HG02642 (cell line): ENCODE results near the gene FXYD3.
"Not testable (repeated sequence)": the region's sequence is repeated elsewhere in the genome, so short reads cannot be mapped to it uniquely, and the experiment has no call there.

Experiments used
- ATAC-seq: cut with Tn5 transposase; IDR thresholded peaks from one replicate; pipeline ENCODE4 v1.9.1; 2021; ENCODE audit warnings: mild to moderate bottlenecking; ENCODE audit not compliant: unreplicated experiment, poor library complexity

FXYD3 gene

GRCh38 chr19:35138305-35138892, 22.8 kb downstream of the FXYD3 start, which contains the start of gene FXYD1:
FXYD1 (plus strand) TSS chr19:35138824; CDS start chr19:35140080, 1,256 bp downstream.
- no peak for ATAC-seq

GRCh38 chr19:35140207-35140961, 24.8 kb downstream of the FXYD3 start:
- no peak for ATAC-seq

DNA sequence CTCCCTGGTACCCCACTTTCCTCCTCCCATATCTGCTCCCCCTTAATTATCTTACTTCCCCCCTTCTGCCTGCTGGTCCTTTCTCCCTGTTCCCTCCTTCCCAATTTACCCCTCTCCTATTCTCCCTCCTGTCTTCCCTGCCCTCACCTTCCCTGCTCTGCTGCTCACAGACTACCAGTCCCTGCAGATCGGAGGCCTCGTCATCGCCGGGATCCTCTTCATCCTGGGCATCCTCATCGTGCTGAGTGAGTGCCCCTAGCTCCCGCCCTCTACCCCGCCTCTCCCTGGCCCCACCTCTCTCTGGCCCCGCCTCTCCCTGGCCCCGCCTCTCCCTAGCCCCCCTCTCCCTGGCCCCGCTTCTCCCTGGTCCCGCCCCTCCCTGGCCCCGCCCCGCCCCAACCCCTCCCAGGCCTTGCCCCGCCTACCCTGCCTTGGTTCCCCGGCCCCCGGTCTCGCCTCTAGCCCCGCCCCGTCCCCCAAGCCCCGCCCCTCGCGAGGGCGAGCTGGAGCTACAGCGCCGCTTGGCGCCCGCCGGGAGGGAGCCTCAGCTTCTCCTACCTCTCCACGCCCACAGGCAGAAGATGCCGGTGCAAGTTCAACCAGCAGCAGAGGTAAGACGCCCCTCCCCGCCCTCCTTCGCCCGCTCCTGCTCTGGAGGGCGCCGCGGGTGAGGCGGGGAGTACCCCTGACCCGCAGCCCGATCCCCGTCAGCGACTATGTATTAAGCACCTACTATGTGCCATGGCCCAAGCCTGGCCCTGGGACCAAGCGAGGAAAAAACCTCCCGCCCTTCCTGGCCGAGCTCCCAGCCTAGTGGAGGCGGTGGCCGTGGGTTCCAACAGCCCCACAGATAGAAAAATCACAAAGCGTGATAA, 25.6 kb downstream of the FXYD3 start:
- ATAC-seq: peak; percentile 53

DNA sequence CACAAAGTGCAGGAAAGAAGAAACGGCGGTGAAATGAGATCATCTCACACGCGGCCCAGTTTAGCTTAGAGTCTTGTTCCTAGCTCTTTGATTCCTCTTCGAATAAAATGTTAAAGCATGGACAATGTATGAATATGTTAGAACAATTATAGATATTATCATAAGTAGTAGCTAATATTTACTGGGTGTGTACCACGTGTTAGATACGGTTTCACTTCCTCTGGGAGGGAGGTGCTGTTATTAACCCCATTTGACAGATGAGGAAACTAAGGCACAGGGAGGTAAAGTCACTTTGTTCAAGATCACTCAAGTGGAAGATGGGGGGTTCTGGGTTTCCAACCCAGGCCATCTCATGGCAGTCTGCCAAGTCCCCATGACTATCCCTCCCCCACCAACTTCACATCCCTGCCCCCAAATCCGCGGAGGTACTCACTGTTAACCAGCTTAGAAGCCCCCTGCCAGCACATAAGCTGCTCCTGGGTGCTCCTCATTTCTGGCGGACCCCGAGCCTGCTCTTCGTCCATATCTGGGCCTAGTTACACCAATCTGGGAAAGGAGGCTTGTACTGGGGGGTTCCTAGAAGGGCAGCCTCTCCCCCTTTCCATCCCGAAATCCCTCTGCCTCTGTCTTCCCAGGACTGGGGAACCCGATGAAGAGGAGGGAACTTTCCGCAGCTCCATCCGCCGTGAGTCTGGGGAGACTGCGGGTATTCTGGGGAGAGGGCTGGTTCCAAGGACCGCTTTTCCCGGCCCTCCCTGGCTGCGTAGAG, 26.4 kb downstream of the FXYD3 start:
- ATAC-seq: no peak

DNA sequence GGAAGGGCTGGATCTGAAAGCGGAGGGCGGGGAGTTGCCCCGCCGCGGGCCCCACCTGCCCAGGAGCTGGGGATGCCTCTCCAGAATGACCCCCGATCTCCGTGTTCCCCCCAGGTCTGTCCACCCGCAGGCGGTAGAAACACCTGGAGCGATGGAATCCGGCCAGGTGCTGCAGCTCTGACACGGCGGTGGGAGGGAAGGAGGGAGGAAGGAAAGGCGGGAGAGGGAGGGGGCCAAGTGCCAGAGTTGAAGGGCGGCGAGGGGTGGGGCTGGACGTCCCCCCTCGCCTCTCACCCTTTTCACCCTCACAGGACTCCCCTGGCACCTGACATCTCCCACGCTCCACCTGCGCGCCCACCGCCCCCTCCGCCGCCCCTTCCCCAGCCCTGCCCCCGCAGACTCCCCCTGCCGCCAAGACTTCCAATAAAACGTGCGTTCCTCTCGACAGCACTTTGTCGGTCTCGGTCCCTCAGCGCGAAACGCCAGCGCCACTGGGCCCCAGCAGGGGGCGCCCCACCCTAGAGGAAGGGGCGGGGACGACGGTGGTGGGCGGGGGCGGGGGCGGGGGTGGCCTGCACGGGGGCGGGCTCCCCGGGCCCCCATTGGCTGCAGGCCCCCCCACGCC, 27.1 kb downstream of the FXYD3 start:
- no peak for ATAC-seq

- ATAC-seq: no peak
These were observed 27.6 kb downstream of the FXYD3 start, which contains the start of gene FXYD7 for GRCh38 chr19:35143231-35143715. FXYD7 (plus strand) TSS chr19:35143255; CDS start chr19:35143334, 79 bp downstream.

GRCh38 chr19:35143818-35144217, 28.2 kb downstream of the FXYD3 start:
- no peak for ATAC-seq

GRCh38 chr19:35144259-35144599, 28.6 kb downstream of the FXYD3 start:
- no peak for ATAC-seq

DNA sequence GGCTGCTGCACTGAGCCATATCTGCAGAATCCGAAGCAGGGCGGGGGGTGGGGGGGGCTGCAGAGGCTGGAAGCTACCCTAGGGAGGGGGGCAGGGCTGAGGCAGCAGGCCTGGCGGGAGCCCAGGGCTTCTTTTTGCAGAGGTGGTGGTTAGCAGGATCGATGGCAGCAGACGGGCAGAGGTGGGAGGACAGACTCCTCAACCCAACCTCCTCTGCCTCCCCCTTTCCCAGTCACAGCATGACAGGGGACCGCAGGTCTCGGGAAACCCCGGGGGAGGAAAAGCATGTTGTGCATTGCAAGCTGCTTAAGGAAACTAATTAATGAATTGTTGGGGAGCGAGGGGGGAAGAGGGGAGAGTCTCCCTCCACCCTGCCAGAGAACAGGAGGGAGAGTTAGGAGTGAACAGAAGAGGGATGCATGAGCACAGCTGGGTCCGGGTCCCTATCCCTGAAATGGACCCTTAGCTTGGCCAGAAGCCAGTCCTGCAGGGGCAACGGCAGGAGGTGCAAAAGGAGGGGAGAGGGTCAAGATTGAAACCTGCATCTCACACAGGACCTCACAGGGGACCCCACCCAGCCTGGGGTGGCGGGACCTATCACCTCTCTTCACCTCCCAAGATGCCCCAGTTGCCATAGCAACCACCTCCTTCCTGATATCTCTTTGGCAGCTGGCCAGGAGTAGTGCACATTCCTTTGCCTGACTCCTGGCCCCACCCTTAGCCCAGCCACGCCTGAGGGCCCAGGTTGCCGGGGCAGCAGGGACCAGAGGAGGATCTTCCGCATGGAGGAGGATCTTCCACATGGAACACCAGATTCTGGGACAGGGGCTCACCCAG, 29.2 kb downstream of the FXYD3 start:
- ATAC-seq: no peak

DNA sequence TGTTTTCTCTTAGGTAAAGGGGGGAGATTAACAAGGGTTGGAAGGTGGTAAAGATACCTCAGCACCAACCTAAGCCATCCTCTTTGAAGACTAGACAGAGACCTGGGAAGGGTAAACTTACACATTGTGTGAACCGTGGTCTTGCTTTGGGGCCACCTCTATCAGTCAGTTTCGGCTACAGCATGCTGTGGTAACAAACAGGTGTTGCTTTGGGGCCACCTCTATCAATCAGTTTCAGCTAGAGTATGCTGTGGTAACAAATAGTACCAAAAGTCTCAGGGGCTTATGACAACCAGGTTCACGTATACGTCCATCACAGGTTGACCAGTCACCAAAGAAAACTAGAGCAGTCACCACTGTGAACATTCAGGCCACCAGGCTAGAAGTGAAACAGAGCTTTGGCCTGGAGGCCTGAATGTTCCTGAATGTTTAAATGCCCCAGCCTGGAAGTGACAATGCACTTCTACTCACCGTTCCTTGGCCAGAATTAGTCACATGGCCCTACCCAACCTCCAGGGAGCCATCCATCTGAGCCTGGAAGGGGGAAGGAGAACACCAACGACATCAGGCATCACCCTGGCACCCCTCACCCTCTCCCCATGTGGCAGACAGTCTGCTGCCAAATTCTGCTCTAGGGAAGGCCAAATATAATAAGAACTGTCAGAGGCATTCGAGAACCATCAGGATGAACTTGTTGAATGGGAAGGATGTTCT, 31.3 kb downstream of the FXYD3 start:
- ATAC-seq: no peak

DNA sequence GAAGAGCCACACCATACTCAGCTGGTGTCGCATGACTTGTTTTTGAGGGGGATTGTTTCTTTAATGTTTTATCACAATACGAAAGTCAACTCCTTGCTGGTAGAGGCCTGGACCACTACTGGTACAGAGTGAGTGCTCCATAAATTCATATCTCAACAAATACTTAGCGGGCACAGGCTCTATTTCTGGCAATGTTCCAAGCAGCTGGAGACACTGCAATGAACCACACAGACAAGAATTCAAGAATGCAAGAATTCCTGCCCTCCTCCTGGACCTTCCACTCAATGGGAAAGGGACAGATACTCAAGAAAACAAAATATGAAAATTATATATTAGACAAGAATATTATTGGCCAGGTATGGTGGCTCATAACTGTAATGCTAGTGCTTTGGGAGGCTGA, 33.8 kb downstream of the FXYD3 start:
- ATAC-seq: no peak

GRCh38 chr19:35150445-35150844, 34.8 kb downstream of the FXYD3 start:
- no peak for ATAC-seq

GRCh38 chr19:35151273-35152065, 35.8 kb downstream of the FXYD3 start:
- no peak for ATAC-seq

- not testable (repeated sequence) for ATAC-seq
These were observed 37.5 kb downstream of the FXYD3 start for GRCh38 chr19:35153129-35153522.

GRCh38 chr19:35153701-35154524, 38.3 kb downstream of the FXYD3 start:
- no peak for ATAC-seq

DNA sequence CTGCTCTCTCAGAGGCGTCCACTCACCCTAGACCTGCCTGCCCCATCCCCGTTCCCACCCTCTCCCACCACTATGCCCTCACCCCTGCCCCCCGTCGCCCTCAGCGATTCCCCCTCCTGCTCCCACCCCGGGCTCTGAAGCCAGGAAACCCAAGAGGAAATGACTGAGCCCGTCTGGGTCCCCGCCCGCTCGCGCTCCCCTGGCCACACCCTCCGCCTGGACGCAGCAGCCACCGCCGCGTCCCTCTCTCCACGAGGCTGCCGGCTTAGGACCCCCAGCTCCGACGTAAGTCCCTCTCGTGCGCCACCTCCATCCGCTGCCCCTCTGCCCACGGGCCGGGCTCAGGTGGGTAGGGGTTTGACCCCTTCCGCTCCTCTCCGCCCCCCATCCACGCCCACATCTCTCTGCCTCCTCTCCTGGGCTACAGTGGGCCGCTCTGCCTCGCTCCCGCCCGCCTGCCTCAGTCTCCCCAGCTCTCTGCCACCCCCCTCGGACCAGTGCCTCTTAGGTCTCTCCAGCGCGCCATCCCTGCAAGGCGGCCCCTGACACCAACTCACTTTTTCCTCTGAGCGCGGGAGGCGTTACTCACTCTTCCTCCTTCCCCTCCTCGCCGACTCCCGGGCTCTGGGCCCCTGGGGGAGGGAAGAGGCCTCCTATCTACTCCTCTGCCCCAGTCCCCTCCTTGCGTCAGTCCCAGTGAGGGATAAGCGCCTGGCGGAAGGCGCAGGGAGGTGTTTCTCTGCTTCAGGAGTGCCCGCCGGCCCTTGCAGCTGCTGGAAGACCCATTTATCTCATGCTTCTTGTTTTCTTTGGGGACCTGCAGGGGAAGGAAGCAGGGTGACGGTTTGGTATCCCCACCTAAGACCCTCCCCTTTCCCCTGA, 39.1 kb downstream of the FXYD3 start, which contains the start of gene FXYD5:
Gene FXYD5, plus strand, starts transcription at position 211 of the 882 bp plus-strand sequence. CDS start 816 bp downstream, outside the sequence.
- peak; percentile 45 for ATAC-seq
